Measurements from ENCODE around the gene KIAA0825. TPM values are rescaled to one million over a fixed set of nuclear protein-coding genes. Genes with fewer than 3 reads are reported as not detected.

KIAA0825 gene
- total RNA-seq, 2 experiments from 2014 or later: 0.19 to 0.32 TPM

- Histone ChIP-seq H3K4me2 (ENCODE audit: low read length) (no peak overlapping the region), H3K9me2 (ENCODE audit: insufficient read depth, low read length) (no peaks in the 10 kb centered on the region), H3K4me3 (ENCODE audit: low read depth, low read length, poor library complexity, severe bottlenecking) (no peak overlapping the region), H3K27ac (ENCODE audit: low read depth, low read length, poor library complexity, severe bottlenecking) (no peak overlapping the region), H2AFZ (ENCODE audit: low read length) (no peak overlapping the region), H3K79me2 (ENCODE audit: insufficient read depth, low read depth, low read length) (no peaks in the 10 kb centered on the region), H3K9me3 (ENCODE audit: low read length) (no peaks in the 10 kb centered on the region), H3K4me1 (ENCODE audit: insufficient read depth, low read length, poor library complexity, severe bottlenecking) (no peaks in the 10 kb centered on the region), H4K20me1 (ENCODE audit: insufficient read depth, low read length) (no peaks in the 10 kb centered on the region), H3K36me3 (ENCODE audit: insufficient read depth, low read length) (no peaks in the 10 kb centered on the region)
- DNase-seq (ENCODE audit: low spot score): no peak
- TF ChIP-seq EZH2phosphoT487 (IDR thresholded peaks at IDR 0.05; ENCODE audit: borderline replicate concordance, low read depth, low read length) (no peak), CTCF (conservative IDR thresholded peaks at IDR 0.05; ENCODE audit: low read length) (no peak)
- CTCF ChIA-PET (ENCODE audit: unreplicated experiment): no interaction called here
- BruUV-seq (replicated peaks): no TSS peak
- POLR2A ChIA-PET: interaction anchor here (0.5 to 0.6 kb wide), 2 partner anchors 15 to 19 kb away, joined by 4 to 6 read pairs; no protein-coding TSS in a partner anchor
- intact Hi-C loops (cut with micrococcal nuclease; ENCODE audit: unreplicated experiment): no loop called here
Measured at GRCh38 chr5:94209272-94209671, 409.1 kb downstream of the KIAA0825 start.

- no peaks in the 10 kb centered on the region for H4K20me1 ChIP-seq (ENCODE audit: insufficient read depth, low read length)
- H3K79me2 ChIP-seq (ENCODE audit: insufficient read depth, low read depth, low read length): no peaks in the 10 kb centered on the region
- no peak overlapping the region for H3K4me3 ChIP-seq (ENCODE audit: low read depth, low read length, poor library complexity, severe bottlenecking)
- ChIA-PET CTCF (ENCODE audit: unreplicated experiment) (no interaction called here), POLR2A (no interaction called here)
- H3K27ac ChIP-seq (ENCODE audit: low read depth, low read length, poor library complexity, severe bottlenecking): no peak overlapping the region
- no peaks in the 10 kb centered on the region for H3K9me3 ChIP-seq (ENCODE audit: low read length)
- H3K36me3 ChIP-seq (ENCODE audit: insufficient read depth, low read length): no peaks in the 10 kb centered on the region
- H2AFZ ChIP-seq (ENCODE audit: low read length): no peak overlapping the region
- no TSS peak for BruUV-seq (replicated peaks)
- DNase-seq (ENCODE audit: low spot score): no peak
- no peak overlapping the region for H3K4me2 ChIP-seq (ENCODE audit: low read length)
- TF ChIP-seq CTCF (conservative IDR thresholded peaks at IDR 0.05; ENCODE audit: low read length): no peak
- no peak for TF ChIP-seq EZH2phosphoT487 (IDR thresholded peaks at IDR 0.05; ENCODE audit: borderline replicate concordance, low read depth, low read length)
- H3K4me1 ChIP-seq (ENCODE audit: insufficient read depth, low read length, poor library complexity, severe bottlenecking): no peaks in the 10 kb centered on the region
- no peaks in the 10 kb centered on the region for H3K9me2 ChIP-seq (ENCODE audit: insufficient read depth, low read length)
- intact Hi-C loops (cut with micrococcal nuclease; ENCODE audit: unreplicated experiment): no loop called here
Measured at GRCh38 chr5:94199566-94199965, 418.8 kb downstream of the KIAA0825 start.

GRCh38 chr5:94197970-94198369, 420.4 kb downstream of the KIAA0825 start:
- ChIA-PET CTCF (ENCODE audit: unreplicated experiment) (no interaction called here), POLR2A (no interaction called here)
- H3K79me2 ChIP-seq (ENCODE audit: insufficient read depth, low read depth, low read length): no peaks in the 10 kb centered on the region
- DNase-seq (ENCODE audit: low spot score): no peak
- no peaks in the 10 kb centered on the region for H3K4me1 ChIP-seq (ENCODE audit: insufficient read depth, low read length, poor library complexity, severe bottlenecking)
- H2AFZ ChIP-seq (ENCODE audit: low read length): no peak overlapping the region
- TF ChIP-seq EZH2phosphoT487 (IDR thresholded peaks at IDR 0.05; ENCODE audit: borderline replicate concordance, low read depth, low read length) (no peak), CTCF (conservative IDR thresholded peaks at IDR 0.05; ENCODE audit: low read length) (no peak)
- H3K9me3 ChIP-seq (ENCODE audit: low read length): no peaks in the 10 kb centered on the region
- H4K20me1 ChIP-seq (ENCODE audit: insufficient read depth, low read length): no peaks in the 10 kb centered on the region
- no peak overlapping the region for H3K4me3 ChIP-seq (ENCODE audit: low read depth, low read length, poor library complexity, severe bottlenecking)
- no peaks in the 10 kb centered on the region for H3K9me2 ChIP-seq (ENCODE audit: insufficient read depth, low read length)
- H3K4me2 ChIP-seq (ENCODE audit: low read length): no peak overlapping the region
- no peak overlapping the region for H3K27ac ChIP-seq (ENCODE audit: low read depth, low read length, poor library complexity, severe bottlenecking)
- H3K36me3 ChIP-seq (ENCODE audit: insufficient read depth, low read length): no peaks in the 10 kb centered on the region
- intact Hi-C loops (cut with micrococcal nuclease; ENCODE audit: unreplicated experiment): no loop called here
- BruUV-seq (replicated peaks): no TSS peak
